Activated naive CD4-positive, alpha-beta T cell treated with anti-CD3 and anti-CD28 coated beads for 36 hours (primary cell): ENCODE results near the gene TPD52L2. TPM values are rescaled to one million over a fixed set of nuclear protein-coding genes. Genes with fewer than 3 reads are reported as not detected.

Source experiments
- CTCF ChIA-PET: fragments of 350-600 bp; sonication (Branson Sonifier 250); formaldehyde crosslinking; loops from one replicate; lab custom pipeline; 2021; ENCODE audit warnings: antibody characterized with exemption; lab: Charles Lee
- DNase-seq: peaks from one replicate; pipeline ENCODE4 v3.0.0-alpha.2; 2020
- H3K27ac Mint-ChIP-seq: one replicate; pipeline ENCODE4 v1.8.0; 2021; ENCODE audit warnings: mild to moderate bottlenecking, mixed read lengths
- H3K27me3 Mint-ChIP-seq: one replicate; pipeline ENCODE4 v1.8.0; 2021; ENCODE audit warnings: low read depth, mixed read lengths
- H3K36me3 Mint-ChIP-seq: one replicate; pipeline ENCODE4 v1.8.0; 2021; ENCODE audit warnings: low read depth, mixed read lengths
- H3K4me1 Mint-ChIP-seq: one replicate; pipeline ENCODE4 v1.8.0; 2021; ENCODE audit warnings: low read depth, mixed read lengths
- H3K4me3 Mint-ChIP-seq: one replicate; pipeline ENCODE4 v1.8.0; 2021; ENCODE audit warnings: mild to moderate bottlenecking, moderate library complexity, mixed read lengths
- H3K9me3 Mint-ChIP-seq: one replicate; pipeline ENCODE4 v1.8.0; 2021; ENCODE audit warnings: mixed read lengths
- intact Hi-C: fragments of 100-400 bp; cut with micrococcal nuclease; formaldehyde crosslinking; loops from one replicate; pipeline ENCODE4 v1.15.1; 2023
- total RNA-seq, 2 experiments: library from RNA; stranded (reverse); gene quantifications; one replicate each; pipeline ENCODE4 v1.2.3, GENCODE V29; 2021

Gene TPD52L2
- total RNA-seq = 10 to 100 TPM; 38.2 to 38.9 TPM

- DNase-seq = peak; percentile 99
- Mint-ChIP-seq H3K4me1 (peaks cover 24% of the 10 kb centered on the region), H3K27ac (peak within 1 kb of the TSS; percentile 94), H3K9me3 (no peaks in the 10 kb centered on the region), H3K4me3 (peak within 1 kb of the TSS; percentile 87), H3K36me3 (peaks cover 23% of the 10 kb centered on the region), H3K27me3 (no peaks in the 10 kb centered on the region)
- CTCF ChIA-PET = interaction anchor here (0.9 to 2.2 kb wide), 6 partner anchors 31 to 328 kb away, joined by 3 to 9 read pairs (median 4); partner anchors contain the start of gene PTK6
- intact Hi-C loops = loop anchor here (1.0 to 2.0 kb wide), 12 partner anchors 8 to 649 kb away; partner anchors contain the start of genes ARFRP1, GMEB2, LIME1 and PRPF6
Measured at GRCh38 chr20:63864978-63865640, at the start of gene TPD52L2. Gene TPD52L2, plus strand, starts transcription at chr20:63865270. Its CDS starts 96 bp downstream, at chr20:63865366.

GRCh38 chr20:63815615-63816253 lies 49.3 kb upstream of the TPD52L2 start:
- no peak overlapping the region for H3K4me3 Mint-ChIP-seq

GRCh38 chr20:63819224-63819921 lies 45.7 kb upstream of the TPD52L2 start:
- H3K36me3 Mint-ChIP-seq = no peaks in the 10 kb centered on the region
- no peaks in the 10 kb centered on the region for H3K27me3 Mint-ChIP-seq
- H3K4me3 Mint-ChIP-seq = no peak overlapping the region
- CTCF ChIA-PET = no interaction called here
- H3K9me3 Mint-ChIP-seq = no peaks in the 10 kb centered on the region
- no peak overlapping the region for H3K27ac Mint-ChIP-seq
- intact Hi-C loops = no loop called here
- no peak for DNase-seq
- H3K4me1 Mint-ChIP-seq = no peaks in the 10 kb centered on the region

More at GRCh38 chr20:63815615-63816253, 49.3 kb upstream of the TPD52L2 start:
- CTCF ChIA-PET = no interaction called here
- H3K27ac Mint-ChIP-seq = no peak overlapping the region
- DNase-seq = no peak
- intact Hi-C loops = no loop called here
- H3K4me1 Mint-ChIP-seq = no peaks in the 10 kb centered on the region
- H3K9me3 Mint-ChIP-seq = no peaks in the 10 kb centered on the region
- H3K36me3 Mint-ChIP-seq = no peaks in the 10 kb centered on the region
- H3K27me3 Mint-ChIP-seq = peaks cover 1% of the 10 kb centered on the region

- Mint-ChIP-seq H3K36me3 (no peaks in the 10 kb centered on the region), H3K4me1 (peaks cover 6% of the 10 kb centered on the region), H3K27ac (no peak overlapping the region), H3K4me3 (no peak overlapping the region), H3K27me3 (peaks cover 6% of the 10 kb centered on the region), H3K9me3 (no peaks in the 10 kb centered on the region)
- intact Hi-C loops = no loop called here
- CTCF ChIA-PET = interaction anchor here (0.7 kb wide), 1 partner anchor 369 kb away, joined by 3 read pairs; no protein-coding TSS in a partner anchor
- DNase-seq = no peak
Measured at GRCh38 chr20:63821811-63822210, 43.3 kb upstream of the TPD52L2 start.

- H3K9me3 Mint-ChIP-seq = no peaks in the 10 kb centered on the region
- DNase-seq = no peak
- no peak overlapping the region for H3K4me3 Mint-ChIP-seq
- no peak overlapping the region for H3K27ac Mint-ChIP-seq
- no peaks in the 10 kb centered on the region for H3K36me3 Mint-ChIP-seq
- CTCF ChIA-PET = no interaction called here
- peaks cover 9% of the 10 kb centered on the region for H3K27me3 Mint-ChIP-seq
- peaks cover 6% of the 10 kb centered on the region for H3K4me1 Mint-ChIP-seq
- intact Hi-C loops = no loop called here
Measured at GRCh38 chr20:63822276-63822696, 42.8 kb upstream of the TPD52L2 start.

GRCh38 chr20:63823691-63824311 lies 41.3 kb upstream of the TPD52L2 start:
- Mint-ChIP-seq H3K36me3 (no peaks in the 10 kb centered on the region), H3K27me3 (peaks cover 19% of the 10 kb centered on the region), H3K4me3 (no peak overlapping the region), H3K4me1 (peaks cover 6% of the 10 kb centered on the region), H3K27ac (no peak overlapping the region), H3K9me3 (no peaks in the 10 kb centered on the region)
- intact Hi-C loops = no loop called here
- DNase-seq = no peak
- CTCF ChIA-PET = no interaction called here

GRCh38 chr20:63825331-63826118 lies 39.5 kb upstream of the TPD52L2 start:
- no peaks in the 10 kb centered on the region for H3K9me3 Mint-ChIP-seq
- intact Hi-C loops = no loop called here
- H3K4me3 Mint-ChIP-seq = no peak overlapping the region
- CTCF ChIA-PET = no interaction called here
- H3K27ac Mint-ChIP-seq = no peak overlapping the region
- peaks cover 18% of the 10 kb centered on the region for H3K4me1 Mint-ChIP-seq
- peaks cover 33% of the 10 kb centered on the region for H3K27me3 Mint-ChIP-seq
- no peak for DNase-seq
- H3K36me3 Mint-ChIP-seq = no peaks in the 10 kb centered on the region

- peaks cover 33% of the 10 kb centered on the region for H3K27me3 Mint-ChIP-seq
- intact Hi-C loops = no loop called here
- no peak overlapping the region for H3K27ac Mint-ChIP-seq
- no peaks in the 10 kb centered on the region for H3K9me3 Mint-ChIP-seq
- no peak for DNase-seq
- H3K4me3 Mint-ChIP-seq = no peak overlapping the region
- H3K36me3 Mint-ChIP-seq = no peaks in the 10 kb centered on the region
- H3K4me1 Mint-ChIP-seq = peaks cover 18% of the 10 kb centered on the region
- CTCF ChIA-PET = interaction anchor here (0.7 kb wide), 1 partner anchor 19 kb away, joined by 4 read pairs; no protein-coding TSS in a partner anchor
Measured at GRCh38 chr20:63826753-63827152, 38.3 kb upstream of the TPD52L2 start.

- intact Hi-C loops = no loop called here
- Mint-ChIP-seq H3K27me3 (peaks cover 40% of the 10 kb centered on the region), H3K4me3 (no peak overlapping the region), H3K36me3 (no peaks in the 10 kb centered on the region), H3K9me3 (no peaks in the 10 kb centered on the region), H3K4me1 (peaks cover 18% of the 10 kb centered on the region), H3K27ac (no peak overlapping the region)
- DNase-seq = no peak
- CTCF ChIA-PET = no interaction called here
Measured at GRCh38 chr20:63828124-63828523, 36.9 kb upstream of the TPD52L2 start.

- CTCF ChIA-PET = no interaction called here
- Mint-ChIP-seq H3K36me3 (no peaks in the 10 kb centered on the region), H3K4me3 (no peak overlapping the region), H3K9me3 (no peaks in the 10 kb centered on the region), H3K27me3 (peaks cover 41% of the 10 kb centered on the region), H3K4me1 (peaks cover 18% of the 10 kb centered on the region), H3K27ac (no peak overlapping the region)
- DNase-seq = no peak
- intact Hi-C loops = no loop called here
Measured at GRCh38 chr20:63828545-63828944, 36.5 kb upstream of the TPD52L2 start.

- CTCF ChIA-PET = interaction anchor here (0.9 kb wide), 1 partner anchor 88 kb away, joined by 3 read pairs; no protein-coding TSS in a partner anchor
- Mint-ChIP-seq H3K27me3 (peaks cover 41% of the 10 kb centered on the region), H3K4me3 (no peak overlapping the region), H3K27ac (no peak overlapping the region), H3K36me3 (no peaks in the 10 kb centered on the region), H3K9me3 (no peaks in the 10 kb centered on the region), H3K4me1 (peaks cover 18% of the 10 kb centered on the region)
- intact Hi-C loops = no loop called here
- no peak for DNase-seq
Measured at GRCh38 chr20:63828951-63829350, 36.1 kb upstream of the TPD52L2 start.
